PC-9 (cell line): Measurements from ENCODE around the gene CPN2.

Experiments used
- CTCF ChIP-seq: fragments of 200-600 bp; sonication (generic); conservative IDR thresholded peaks from 2 replicates; pipeline ENCODE4 v1.6.1; 2017; ENCODE audit warnings: mixed run types, antibody characterized with exemption, mild to moderate bottlenecking, moderate library complexity
- EZH2 ChIP-seq: fragments of 200-600 bp; sonication (generic); IDR thresholded peaks from 2 replicates; pipeline ENCODE4 v1.8.0; 2017; ENCODE audit warnings: antibody characterized with exemption, low read depth

- TF ChIP-seq CTCF (no peak), EZH2 (no peak)
Observed at GRCh38 chr3:194300382-194300758, 50.8 kb downstream of the CPN2 start.
